EL (cell line): ENCODE data around the gene PPRC1.

Experiments
- DNase-seq: peaks from one replicate; pipeline ENCODE4 v3.0.0-alpha.2; 2016

PPRC1 gene, protein sequence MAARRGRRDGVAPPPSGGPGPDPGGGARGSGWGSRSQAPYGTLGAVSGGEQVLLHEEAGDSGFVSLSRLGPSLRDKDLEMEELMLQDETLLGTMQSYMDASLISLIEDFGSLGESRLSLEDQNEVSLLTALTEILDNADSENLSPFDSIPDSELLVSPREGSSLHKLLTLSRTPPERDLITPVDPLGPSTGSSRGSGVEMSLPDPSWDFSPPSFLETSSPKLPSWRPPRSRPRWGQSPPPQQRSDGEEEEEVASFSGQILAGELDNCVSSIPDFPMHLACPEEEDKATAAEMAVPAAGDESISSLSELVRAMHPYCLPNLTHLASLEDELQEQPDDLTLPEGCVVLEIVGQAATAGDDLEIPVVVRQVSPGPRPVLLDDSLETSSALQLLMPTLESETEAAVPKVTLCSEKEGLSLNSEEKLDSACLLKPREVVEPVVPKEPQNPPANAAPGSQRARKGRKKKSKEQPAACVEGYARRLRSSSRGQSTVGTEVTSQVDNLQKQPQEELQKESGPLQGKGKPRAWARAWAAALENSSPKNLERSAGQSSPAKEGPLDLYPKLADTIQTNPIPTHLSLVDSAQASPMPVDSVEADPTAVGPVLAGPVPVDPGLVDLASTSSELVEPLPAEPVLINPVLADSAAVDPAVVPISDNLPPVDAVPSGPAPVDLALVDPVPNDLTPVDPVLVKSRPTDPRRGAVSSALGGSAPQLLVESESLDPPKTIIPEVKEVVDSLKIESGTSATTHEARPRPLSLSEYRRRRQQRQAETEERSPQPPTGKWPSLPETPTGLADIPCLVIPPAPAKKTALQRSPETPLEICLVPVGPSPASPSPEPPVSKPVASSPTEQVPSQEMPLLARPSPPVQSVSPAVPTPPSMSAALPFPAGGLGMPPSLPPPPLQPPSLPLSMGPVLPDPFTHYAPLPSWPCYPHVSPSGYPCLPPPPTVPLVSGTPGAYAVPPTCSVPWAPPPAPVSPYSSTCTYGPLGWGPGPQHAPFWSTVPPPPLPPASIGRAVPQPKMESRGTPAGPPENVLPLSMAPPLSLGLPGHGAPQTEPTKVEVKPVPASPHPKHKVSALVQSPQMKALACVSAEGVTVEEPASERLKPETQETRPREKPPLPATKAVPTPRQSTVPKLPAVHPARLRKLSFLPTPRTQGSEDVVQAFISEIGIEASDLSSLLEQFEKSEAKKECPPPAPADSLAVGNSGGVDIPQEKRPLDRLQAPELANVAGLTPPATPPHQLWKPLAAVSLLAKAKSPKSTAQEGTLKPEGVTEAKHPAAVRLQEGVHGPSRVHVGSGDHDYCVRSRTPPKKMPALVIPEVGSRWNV (N-terminal part only)

GRCh38 chr10:102132563-102133372 lies at the start of gene PPRC1:
Gene PPRC1, plus strand, starts transcription at chr10:102133040. Its CDS starts 29 bp downstream, at chr10:102133069.
- peak; percentile 99 for DNase-seq

DNA sequence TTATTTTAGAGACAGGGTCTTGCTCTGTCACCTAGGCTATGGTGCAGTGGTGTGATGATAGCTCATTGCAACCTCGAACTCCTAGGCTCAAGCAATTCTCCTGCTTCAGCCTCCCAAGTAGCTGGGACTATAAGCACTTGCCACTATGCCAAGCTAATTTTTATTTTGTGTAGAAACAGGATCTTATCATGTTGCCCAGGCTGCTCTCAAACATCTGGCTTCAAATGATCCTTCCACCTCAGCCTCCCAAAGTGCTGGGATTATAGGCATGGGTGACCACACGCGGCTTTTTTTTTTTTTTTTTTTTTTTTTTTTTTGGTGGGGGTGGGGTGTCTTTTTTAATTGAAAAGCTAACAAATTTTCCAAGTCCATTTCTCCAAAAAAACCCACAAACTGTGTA lies 49.3 kb upstream of the PPRC1 start:
- no peak for DNase-seq

DNA sequence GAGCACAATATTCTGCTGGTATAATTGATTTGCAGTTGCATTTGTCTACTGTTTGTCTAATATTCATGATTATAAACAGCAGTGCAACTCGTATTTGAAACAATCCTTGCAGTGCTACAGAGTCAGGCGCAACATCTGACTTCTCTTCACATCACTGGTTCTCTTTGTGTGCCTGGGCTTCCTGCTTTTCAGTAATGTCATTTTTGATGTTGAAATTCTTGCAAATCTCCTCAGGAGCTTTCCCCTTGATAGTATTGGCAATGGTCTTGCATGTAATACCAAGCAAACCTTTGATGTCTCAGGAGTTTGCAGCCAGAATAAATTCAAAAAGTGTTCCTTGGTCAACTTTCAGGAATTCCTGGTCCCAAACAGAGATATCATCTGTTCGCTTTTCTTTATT lies 47.5 kb upstream of the PPRC1 start:
- DNase-seq: no peak

DNA sequence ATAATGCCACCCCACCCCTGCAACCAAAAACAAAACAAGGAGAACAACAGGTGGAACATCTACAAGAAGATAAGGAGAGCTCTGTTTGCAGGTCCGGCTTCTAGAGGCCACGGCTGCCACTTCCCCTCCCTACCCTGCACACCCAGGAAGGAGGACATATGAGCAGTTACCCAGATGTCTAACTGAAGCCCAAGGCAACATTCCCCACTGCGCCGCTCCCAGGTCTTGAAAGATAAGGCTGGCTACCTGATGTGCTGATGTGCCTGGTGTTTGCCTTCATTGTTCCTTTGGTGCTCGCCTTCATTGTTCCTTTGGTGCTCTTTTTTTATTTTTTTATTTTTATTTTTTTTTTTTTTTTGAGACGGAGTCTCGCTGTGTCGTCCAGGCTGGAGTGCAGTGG lies 46.6 kb upstream of the PPRC1 start:
- no peak for DNase-seq

DNA sequence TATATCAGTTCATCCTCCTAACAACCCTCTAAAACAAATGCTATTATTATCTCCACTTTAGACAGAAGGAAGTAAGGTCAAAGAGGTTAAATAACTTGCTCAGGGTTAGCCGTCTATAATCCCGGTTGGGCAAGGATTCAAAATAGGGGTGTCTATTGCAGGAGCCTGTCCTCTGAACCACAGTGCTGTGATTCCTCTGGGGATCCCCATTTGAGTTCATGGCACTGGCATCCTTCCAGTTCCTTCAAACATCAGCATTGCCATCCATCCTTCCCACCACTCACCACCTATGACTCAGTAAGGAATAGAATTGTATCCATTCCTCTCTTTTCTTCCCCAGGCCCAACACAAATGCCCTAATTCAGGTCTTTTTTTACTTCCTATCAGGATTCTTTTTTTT lies 42.1 kb upstream of the PPRC1 start:
- peak; percentile 48 for DNase-seq

DNA sequence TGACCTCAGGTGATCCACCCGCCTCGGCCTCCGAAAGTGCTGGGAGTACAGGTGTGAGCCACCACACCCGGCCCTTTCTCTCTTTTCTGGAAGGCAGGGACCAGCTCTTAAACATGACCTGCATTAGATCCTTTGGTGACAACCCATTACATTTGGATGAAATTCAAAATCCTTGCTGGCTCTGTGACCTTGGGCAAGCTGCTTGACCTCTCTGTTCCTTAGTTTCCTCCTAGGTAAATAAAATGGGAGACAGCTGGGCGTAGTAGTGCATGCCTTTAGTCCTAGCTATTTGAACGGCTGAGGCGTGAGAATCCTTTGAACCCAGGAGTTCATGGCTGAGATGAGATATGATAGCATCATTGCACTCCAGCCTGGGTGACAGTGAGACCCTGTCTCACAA lies 36.4 kb upstream of the PPRC1 start:
- no peak for DNase-seq

GRCh38 chr10:102101152-102101551 lies 31.7 kb upstream of the PPRC1 start:
- DNase-seq: no peak

DNA sequence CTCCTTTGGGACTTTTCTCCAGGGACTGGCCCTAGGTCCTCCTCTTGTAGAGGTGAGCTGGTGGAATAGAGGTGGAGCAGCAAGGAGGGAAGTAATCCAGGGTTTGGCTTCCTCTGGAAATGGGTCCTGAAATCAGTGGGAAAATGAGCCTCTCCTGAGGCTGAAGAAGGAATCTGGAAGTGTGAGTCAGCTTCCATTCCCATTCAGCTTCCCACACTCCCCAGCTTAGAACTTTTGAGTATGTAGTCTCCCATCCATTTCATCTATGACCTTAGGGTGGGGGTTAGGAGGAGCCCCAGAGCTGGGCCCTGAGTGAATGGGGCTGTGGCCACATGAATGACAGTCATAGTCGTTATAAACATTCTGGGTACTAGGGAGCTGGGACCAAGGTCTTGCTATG lies 30.4 kb upstream of the PPRC1 start:
- peak; percentile 34 for DNase-seq

DNA sequence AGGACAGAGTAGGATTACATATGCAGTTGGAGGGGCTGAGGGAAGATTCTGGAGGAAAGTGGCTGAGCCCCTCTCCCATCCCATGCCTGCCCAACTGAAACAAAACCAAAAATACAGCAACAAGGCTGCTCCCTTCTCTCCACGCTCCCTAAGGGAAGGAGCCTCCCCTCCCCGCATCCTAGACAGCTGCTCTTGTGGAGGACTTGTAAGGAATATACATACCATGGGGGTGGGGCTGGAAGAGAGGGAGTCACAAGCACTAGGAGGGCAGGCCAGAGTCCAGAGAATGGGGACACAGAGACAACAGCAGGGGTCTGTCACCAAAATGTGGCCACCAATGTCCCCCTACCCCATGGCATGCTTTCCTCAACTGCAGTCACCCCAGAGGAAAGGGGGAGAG lies 25.8 kb upstream of the PPRC1 start:
- no peak for DNase-seq

DNA sequence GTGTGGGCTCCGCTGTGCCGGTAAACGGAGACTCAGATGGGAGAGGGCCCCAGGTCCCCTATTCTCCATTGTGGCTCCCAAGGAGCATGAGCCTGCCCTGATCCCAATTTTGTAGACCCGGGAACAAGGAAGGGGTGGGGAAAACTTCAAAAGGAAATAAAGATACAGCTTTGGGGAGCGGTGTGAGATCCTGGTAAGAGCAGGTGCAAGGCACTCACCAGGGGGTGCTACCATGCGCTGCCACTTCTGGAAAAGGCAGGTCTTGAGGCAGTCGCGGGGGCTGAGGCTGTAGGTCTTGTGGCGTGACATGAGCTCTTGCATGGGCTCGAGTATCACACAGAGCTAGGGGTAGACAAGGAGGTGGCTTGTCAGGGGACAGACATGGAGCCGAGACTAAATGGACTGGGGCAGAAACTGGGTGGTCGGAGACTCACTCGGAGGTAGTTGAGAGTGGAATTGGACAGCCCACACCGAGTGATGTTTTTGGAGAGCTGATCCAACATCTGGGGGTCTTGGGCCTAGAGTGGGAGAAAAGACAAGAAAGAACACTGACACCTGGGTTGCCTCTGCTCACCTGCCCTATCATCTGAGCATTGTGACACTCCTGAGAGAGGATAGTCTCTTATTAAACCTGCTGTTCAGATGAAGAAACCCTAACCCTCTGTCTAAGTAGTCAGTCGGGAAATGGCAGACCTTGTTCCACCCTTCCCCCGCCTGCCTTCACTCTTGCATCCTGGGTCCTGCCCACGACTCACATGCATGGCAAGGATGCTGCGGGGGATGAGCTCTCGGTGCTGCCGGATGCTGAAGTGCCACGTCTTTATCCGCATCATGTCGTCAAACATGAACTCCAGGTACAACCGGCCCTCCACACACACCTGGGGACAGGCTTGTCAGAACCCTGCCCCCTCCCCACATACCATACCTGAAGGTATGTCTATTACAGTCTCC lies 23.4 kb upstream of the PPRC1 start:
- DNase-seq: no peak

- DNase-seq: no peak
Observed at GRCh38 chr10:102111276-102111675, 21.6 kb upstream of the PPRC1 start.

GRCh38 chr10:102112210-102112817 lies 20.5 kb upstream of the PPRC1 start:
- no peak for DNase-seq

GRCh38 chr10:102113261-102113955 lies 19.4 kb upstream of the PPRC1 start:
- no peak for DNase-seq

GRCh38 chr10:102113956-102114857 lies 18.6 kb upstream of the PPRC1 start:
- peak; percentile 35 for DNase-seq

DNA sequence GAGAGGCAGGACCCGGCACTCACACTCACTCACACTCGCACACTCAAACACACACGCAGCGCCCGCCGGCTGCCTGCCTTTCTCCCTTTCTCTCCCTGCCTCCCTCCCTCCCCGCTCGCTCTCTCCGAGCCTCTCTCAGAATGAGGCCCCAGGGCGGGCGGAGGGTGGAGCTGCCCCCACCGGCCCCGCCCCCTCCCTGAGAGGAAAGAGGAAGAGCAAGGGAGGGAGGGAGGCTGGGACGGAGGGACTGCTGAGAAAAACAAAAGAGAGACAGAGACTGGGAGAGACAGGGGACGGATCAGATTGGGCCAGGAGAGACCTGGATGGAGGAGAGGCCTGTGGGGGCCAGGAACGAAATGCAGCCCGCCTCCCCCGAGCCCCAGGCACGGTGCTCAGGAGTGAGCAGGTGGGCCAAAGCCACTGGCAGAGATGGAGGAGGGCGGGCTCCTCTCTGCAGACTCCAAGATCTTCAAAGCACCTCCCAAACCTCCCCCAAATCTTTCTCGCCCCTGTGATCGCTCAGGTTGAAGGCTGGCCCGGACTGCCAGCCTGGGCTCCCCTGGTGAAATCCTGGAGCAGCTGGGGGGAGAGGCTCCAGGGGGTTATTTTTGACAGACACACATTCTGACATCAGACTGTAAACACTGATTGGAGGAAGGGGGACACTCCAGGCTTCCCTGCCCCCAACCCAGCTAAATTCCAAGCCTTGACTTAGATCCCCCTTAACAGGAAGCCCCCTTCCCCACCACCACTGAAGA lies 17.8 kb upstream of the PPRC1 start:
- DNase-seq: peak; percentile 89

DNA sequence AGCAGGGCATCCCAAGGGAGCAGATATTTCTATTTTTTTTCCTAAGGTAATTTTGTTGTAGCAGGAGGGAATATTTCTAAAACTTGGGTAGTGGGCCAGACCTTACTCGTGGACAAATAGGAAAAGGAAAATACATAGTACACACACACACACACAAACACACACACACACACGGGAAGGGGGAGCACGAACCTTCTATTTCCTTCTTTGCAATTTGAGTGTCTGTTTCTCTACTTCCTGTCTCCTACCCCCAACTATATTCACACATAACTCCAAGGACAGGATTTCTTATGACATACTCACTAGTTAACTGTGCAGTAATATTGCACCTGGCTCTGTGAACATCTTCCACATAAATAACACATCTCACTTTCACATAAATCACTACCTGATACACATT lies 17.1 kb upstream of the PPRC1 start:
- no peak for DNase-seq

DNA sequence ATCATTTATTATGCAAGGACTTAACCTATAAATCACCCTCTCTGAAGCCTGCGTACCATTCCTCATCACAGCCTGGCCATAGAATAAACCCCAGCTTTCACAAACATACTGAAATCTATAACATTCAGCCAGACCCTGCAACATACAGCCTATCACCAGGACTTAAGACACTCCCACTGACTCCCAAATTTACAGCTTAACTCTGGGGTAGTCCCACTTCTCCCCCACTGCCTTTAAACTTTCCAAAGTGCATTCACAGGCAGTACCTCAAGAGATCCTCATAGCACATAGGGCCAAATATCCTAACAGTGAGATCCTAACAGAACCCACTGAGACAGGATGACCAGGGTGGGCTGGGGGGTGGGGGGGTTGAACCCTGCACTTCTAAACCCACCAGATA lies 16.2 kb upstream of the PPRC1 start:
- DNase-seq: no peak
